NOMO-1 (cell line): ENCODE data around the gene NBEA.
"Not testable (repeated sequence)": the region's sequence is repeated elsewhere in the genome, so short reads cannot be mapped to it uniquely, and the experiment has no call there.

Experiments used
- DNase-seq, 2 experiments: peaks; one replicate each; lab custom pipeline; 2025; ENCODE audit not compliant: unreplicated experiment in 2 of 2; lab: John Stamatoyannopoulos, UW

The NBEA gene

DNA sequence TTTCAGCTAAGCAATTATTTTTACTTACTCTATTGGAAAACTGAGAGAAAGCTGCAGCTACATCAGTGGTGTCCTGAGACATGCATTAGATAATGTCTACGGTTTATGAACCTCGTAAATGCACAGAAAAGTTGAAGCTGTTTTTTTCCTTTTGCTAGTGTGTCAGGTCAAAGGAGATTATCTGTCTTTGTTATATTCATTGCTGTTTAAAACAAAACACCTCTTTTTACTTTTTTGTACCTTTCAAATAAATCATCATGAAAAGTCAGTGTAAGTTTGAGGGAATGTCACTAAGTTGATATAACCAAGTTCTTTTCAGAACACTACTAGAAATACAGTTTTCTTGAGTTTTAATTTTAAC lies 2.2 kb downstream of the NBEA start:
- no peak for DNase-seq

- no peak for DNase-seq
These were observed 2.7 kb downstream of the NBEA start for GRCh38 chr13:34944751-34945150.

- DNase-seq = no peak
These were observed 9.5 kb downstream of the NBEA start for GRCh38 chr13:34951528-34951927.

GRCh38 chr13:34959489-34959888 lies 17.4 kb downstream of the NBEA start:
- DNase-seq = no peak

- DNase-seq = no peak
These were observed 22.5 kb downstream of the NBEA start for GRCh38 chr13:34964558-34964957.

DNA sequence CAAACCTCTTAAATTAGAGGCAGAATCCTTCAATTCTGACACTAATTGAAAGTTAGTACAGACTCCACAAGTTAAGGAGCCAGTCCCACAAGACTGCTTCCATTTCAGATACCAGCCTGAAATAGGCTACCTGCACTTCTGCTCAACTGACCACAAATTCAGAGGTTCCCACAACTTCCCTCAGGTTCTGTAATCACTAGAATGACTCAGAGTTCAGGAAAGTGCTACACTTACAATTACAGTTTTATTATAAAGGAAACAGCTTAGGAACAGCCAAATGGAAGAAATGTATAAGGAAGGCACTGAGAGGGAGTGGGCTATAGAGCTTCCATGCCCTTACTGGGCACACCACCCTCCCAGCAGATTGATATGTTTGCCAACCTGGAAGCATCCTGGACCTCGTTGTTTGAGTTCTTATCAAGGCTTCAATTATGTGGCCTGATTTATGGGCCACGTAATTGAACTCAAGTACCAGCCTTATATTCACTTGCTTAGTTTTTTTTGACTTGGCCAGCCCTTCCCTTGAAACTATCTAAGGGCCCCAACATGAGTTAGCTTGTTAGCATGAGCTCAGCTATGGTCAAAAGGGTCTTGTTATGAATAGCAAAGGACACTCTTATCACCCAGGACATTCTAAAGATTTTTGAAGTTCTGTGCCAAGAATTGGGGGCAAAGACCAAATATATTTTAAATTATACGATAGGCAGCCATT lies 25.9 kb downstream of the NBEA start:
- DNase-seq = no peak

GRCh38 chr13:34969539-34969938 lies 27.5 kb downstream of the NBEA start:
- DNase-seq = not testable (repeated sequence)

DNA sequence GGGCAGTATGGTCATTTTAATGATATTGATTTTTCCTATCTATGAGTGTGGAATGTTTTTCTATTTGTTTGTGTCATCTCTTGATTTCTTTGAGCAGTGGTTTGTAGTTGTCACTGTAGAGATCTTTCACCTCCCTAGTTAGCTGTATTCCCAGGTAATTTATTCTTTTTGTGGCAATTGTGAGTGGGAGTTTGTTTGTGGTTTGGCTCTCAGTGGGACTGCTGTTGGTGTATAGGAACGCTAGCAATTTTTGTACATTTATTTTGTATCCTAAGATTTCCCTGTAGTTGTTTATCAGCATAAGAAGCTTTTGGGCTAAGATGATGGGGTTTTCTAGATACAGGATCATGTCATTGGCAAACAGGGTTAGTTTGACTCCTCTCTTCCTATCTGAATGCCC lies 28.9 kb downstream of the NBEA start:
- no peak for DNase-seq

- DNase-seq = no peak
These were observed 29.4 kb downstream of the NBEA start for GRCh38 chr13:34971473-34971872.

DNA sequence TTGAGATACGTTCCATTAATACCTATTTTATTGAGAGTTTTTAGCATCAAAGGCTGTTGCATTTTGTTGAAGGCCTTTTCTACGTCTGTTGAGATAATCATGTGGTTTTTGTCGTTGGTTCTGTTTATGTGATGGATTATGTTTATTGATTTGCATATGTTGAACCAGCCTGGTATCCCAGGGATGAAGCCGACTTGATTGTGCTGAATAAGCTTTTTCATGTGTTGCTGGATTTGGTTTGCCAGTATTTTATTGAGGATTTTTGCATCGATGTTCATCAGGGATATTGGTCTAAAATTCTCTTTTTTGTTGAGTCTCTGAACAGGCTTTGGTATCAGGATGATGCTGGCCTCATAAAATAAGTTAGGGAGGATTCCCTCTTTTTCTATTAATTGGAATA lies 43.1 kb downstream of the NBEA start:
- DNase-seq = not testable (repeated sequence)

- DNase-seq = no peak
These were observed 46.3 kb downstream of the NBEA start for GRCh38 chr13:34988330-34988791.

- no peak for DNase-seq
These were observed 48.5 kb downstream of the NBEA start for GRCh38 chr13:34990399-34991214.

- DNase-seq = no peak
These were observed 51.4 kb downstream of the NBEA start for GRCh38 chr13:34993470-34993869.

DNA sequence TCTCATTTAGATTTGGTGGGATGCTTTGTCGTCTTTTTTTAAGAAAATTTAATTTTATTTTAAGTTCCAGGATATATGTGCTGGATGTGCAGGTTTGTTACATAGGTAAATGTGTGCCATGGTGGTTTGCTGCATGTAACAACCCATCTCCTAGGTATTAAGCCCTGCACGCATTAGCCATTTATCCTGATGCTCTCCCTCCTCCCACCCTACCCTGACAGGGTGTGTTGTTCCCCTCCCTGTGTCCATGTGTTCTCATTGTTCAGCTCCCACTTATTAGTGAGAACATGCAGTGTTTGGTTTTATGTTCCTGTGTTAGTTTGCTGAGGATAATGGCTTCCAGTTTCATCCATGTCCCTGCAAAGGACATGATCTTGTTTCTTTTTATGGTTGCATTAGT lies 61.7 kb downstream of the NBEA start:
- not testable (repeated sequence) for DNase-seq

- DNase-seq = no peak
These were observed 63.0 kb downstream of the NBEA start for GRCh38 chr13:35005051-35005450.

DNA sequence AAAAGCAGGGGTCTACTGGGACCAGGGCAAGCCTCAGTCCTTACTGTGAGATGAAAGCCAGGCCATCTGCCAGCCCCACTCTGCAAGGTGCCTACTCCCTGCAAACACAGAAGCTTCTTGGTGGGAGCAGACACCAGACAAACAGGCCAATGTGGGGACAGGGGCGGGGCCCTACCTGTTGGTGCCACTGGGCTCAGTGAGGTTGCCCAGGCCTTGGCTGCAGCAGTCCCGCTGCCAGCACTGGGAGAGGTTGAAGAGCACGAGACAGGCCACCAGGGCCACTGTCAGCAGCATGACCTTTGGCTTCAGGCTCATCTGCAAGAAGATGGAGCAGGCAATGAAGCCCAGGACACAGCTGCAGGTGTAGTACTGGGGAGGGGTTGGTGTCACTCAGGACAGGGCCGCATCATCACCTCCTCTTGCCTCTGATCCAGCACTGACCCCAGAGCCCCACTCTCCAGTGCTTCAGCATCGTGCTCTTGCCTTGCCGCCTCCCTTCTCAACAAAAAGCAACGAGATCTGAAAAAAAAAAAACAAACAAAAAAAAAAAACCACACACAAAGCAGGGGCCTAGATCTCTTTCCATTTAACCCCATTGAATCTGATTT lies 72.6 kb downstream of the NBEA start:
- DNase-seq = no peak

- DNase-seq = no peak
These were observed 74.5 kb downstream of the NBEA start for GRCh38 chr13:35016362-35017112.

DNA sequence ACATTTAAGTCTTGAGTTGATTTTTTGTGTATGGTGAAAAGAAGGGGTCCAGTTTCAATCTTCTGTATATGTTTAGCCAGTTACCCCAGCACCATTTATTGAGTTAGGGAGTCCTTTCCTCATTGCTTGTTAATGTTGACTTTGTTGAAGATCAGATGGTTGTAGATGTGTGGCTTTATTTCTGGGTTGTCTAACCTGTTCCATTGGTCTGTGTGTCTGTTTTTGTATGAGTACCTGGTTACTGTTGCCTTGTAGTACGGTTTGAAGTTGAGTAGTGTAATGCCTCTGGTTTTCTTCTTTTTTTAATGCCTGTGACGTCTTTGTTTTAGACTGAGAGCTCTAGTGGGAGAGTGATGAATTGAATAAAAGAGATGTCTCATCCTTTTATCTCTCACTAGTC lies 83.2 kb downstream of the NBEA start:
- no peak for DNase-seq

DNA sequence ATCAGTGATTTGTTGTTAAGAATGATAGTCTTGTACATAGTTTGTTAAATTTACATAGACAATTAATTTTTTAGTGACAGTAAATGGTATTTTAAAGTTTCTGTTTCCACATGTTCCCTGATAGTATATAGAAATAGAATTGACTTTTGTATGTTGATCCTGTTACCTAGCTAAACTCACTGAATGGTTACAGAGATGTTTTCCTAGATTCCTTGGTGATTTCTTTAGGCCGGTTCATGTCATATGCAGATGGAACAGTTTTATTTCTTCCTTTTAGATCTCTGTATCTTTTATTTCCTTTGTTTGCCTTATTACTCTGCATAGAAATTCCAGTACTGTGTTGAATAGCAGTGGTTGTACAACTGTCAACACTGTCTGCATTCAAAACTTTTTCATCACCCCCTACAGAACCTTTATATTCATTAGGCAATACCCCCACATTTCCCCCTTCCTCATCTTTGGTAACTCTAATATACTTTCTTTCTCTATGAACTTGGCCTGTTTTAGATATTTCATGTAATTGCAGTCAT lies 86.3 kb downstream of the NBEA start:
- DNase-seq = no peak

DNA sequence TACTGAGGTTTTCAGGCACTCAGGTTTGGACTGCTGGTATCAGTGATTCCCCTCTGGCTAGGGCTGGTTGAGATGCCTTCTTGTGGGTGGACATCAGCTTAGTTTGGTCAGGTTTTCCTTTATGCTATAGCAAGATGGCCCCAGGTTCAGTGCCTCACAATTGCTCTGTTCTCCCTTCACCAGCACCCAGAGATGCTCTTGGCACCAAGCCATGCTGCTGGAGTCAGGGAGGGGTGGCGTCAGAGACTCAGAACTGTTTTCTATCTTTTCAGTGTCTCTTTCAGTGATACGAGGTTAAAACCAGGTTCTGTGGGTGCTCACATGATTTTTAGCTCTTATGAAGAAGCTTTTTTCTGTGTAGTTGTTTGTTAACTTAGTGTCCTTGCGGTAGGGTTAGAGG lies 96.9 kb downstream of the NBEA start:
- no peak for DNase-seq

DNA sequence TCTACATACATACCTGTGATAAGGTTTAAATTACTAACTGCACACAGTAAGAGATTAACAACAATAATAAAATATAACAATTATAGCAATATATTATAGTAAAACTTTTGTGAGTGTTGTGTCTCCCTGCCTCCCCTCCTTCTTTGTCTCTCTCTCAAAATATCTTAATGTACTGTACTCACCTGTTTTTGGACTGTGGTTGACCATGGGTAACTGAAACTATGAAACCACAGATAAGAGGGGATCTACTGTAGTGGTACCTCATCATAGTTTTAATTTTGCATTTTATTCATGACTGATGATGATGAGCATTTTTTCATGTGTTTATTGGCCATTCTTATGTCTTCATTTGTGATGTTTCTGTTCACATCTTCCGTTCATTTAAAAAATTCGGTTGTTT lies 104.5 kb downstream of the NBEA start:
- no peak for DNase-seq
